IMR-90 (cell line): Measurements from ENCODE around the gene MORN4. TPM values are rescaled to one million over a fixed set of nuclear protein-coding genes. Genes with fewer than 3 reads are reported as not detected.

Experiments used
- ATAC-seq: fragments of 200-7000 bp; cut with Tn5 transposase; 2 replicates; pipeline ENCODE4 v1.9.1; 2020; ENCODE audit warnings: low read depth, mild to moderate bottlenecking, moderate library complexity
- BruUV-seq: library from RNA; stranded (reverse); fragments of 400-500 nt; replicated peaks from 2 replicates; lab custom pipeline; 2021; lab: Mats Ljungman, UMichigan
- CTCF ChIA-PET: fragments of 300-600 bp; formaldehyde crosslinking; extraction: SDS; loops from one replicate; lab custom pipeline; 2021; ENCODE audit warnings: antibody characterized with exemption; lab: Yijun Ruan, JAX
- POLR2A ChIA-PET: fragments of 300-600 bp; sonication (Branson Sonifier 250); formaldehyde crosslinking; loops from one replicate; lab custom pipeline; 2022; ENCODE audit warnings: antibody characterized with exemption; ENCODE audit not compliant: unreplicated experiment; lab: Charles Lee
- DNase-seq: peaks from one replicate; pipeline ENCODE4 v3.0.0; 2013
- H2AFZ ChIP-seq: replicated peaks from 2 replicates; pipeline ENCODE3; 2013; ENCODE audit warnings: low read length, mild to moderate bottlenecking; ENCODE audit not compliant: poor library complexity
- H2AK5ac ChIP-seq: 2 replicates; pipeline ENCODE4 v1.6.1; 2013; ENCODE audit warnings: low read depth, low read length, inconsistent platforms
- H2AK9ac ChIP-seq: replicated peaks from 2 replicates; pipeline ENCODE3; 2013; ENCODE audit warnings: mild to moderate bottlenecking, low read depth, low read length, moderate library complexity; ENCODE audit not compliant: poor library complexity
- H2BK120ac ChIP-seq: 2 replicates; pipeline ENCODE4 v1.6.1; 2013; ENCODE audit warnings: low read depth, low read length, inconsistent platforms
- H2BK15ac ChIP-seq: 3 replicates; pipeline ENCODE4 v1.6.1; 2013; ENCODE audit warnings: low read depth, low read length, inconsistent platforms
- H2BK20ac ChIP-seq: 2 replicates; pipeline ENCODE4 v1.6.1; 2013; ENCODE audit warnings: low read depth, mild to moderate bottlenecking, inconsistent platforms, low read length, moderate library complexity
- H2BK5ac ChIP-seq: 2 replicates; pipeline ENCODE4 v1.6.1; 2013; ENCODE audit warnings: mild to moderate bottlenecking, low read depth, low read length, inconsistent platforms; ENCODE audit not compliant: poor library complexity, severe bottlenecking
- H3K14ac ChIP-seq: replicated peaks from 2 replicates; pipeline ENCODE4 v1.6.1; 2013; ENCODE audit warnings: low read depth, low read length, inconsistent platforms
- H3K18ac ChIP-seq: 2 replicates; pipeline ENCODE4 v1.6.1; 2013; ENCODE audit warnings: low read depth, low read length, control low read depth
- H3K23ac ChIP-seq: 2 replicates; pipeline ENCODE4 v1.6.1; 2013; ENCODE audit warnings: low read depth, low read length, inconsistent platforms
- H3K27ac ChIP-seq: 2 replicates; pipeline ENCODE4 v1.5.1; 2013; ENCODE audit warnings: mild to moderate bottlenecking, control low read depth, low read length; ENCODE audit not compliant: insufficient read depth
- H3K27me3 ChIP-seq: 2 replicates; pipeline ENCODE4 v1.6.1; 2013; ENCODE audit warnings: low read length; ENCODE audit not compliant: control insufficient read depth, insufficient read depth
- H3K36me3 ChIP-seq: 2 replicates; pipeline ENCODE4 v1.6.1; 2013; ENCODE audit warnings: low read length, mixed read lengths; ENCODE audit not compliant: control insufficient read depth, insufficient read depth
- H3K4ac ChIP-seq: 2 replicates; pipeline ENCODE4 v1.6.1; 2013; ENCODE audit warnings: low read depth, low read length, inconsistent platforms
- H3K4me1 ChIP-seq: 2 replicates; pipeline ENCODE4 v1.6.1; 2013; ENCODE audit warnings: low read length, mixed read lengths; ENCODE audit not compliant: control insufficient read depth, insufficient read depth
- H3K4me2 ChIP-seq: 2 replicates; pipeline ENCODE4 v1.6.1; 2013; ENCODE audit warnings: low read depth, mild to moderate bottlenecking, control low read depth, low read length, moderate library complexity
- H3K4me3 ChIP-seq: 2 replicates; pipeline ENCODE4 v1.5.1; 2013; ENCODE audit warnings: low read depth, mild to moderate bottlenecking, control low read depth, low read length, moderate library complexity; ENCODE audit not compliant: insufficient read depth
- H3K56ac ChIP-seq: 2 replicates; pipeline ENCODE4 v1.6.1; 2013; ENCODE audit warnings: low read length, inconsistent platforms; ENCODE audit not compliant: insufficient read depth; ENCODE audit errors: extremely low read depth
- H3K79me1 ChIP-seq, 2 experiments: 2 replicates each; pipeline ENCODE4 v1.6.1; 2013; ENCODE audit warnings: low read length in 2 of 2, inconsistent platforms in 1 of 2, low read depth in 1 of 2
- H3K9ac ChIP-seq: 2 replicates; pipeline ENCODE4 v1.6.1; 2013; ENCODE audit warnings: low read depth, low read length, control low read depth
- H3K9me1 ChIP-seq: 2 replicates; pipeline ENCODE4 v1.6.1; 2013; ENCODE audit warnings: low read length, inconsistent platforms; ENCODE audit not compliant: insufficient read depth
- H3K9me3 ChIP-seq: 2 replicates; pipeline ENCODE4 v1.6.1; 2013; ENCODE audit warnings: low read length; ENCODE audit not compliant: control insufficient read depth, insufficient read depth
- H4K20me1 ChIP-seq: 2 replicates; pipeline ENCODE4 v1.6.1; 2013; ENCODE audit warnings: low read length, inconsistent platforms; ENCODE audit not compliant: insufficient read depth
- H4K5ac ChIP-seq: 2 replicates; pipeline ENCODE4 v1.6.1; 2013; ENCODE audit warnings: mild to moderate bottlenecking, low read depth, low read length, control low read depth
- H4K8ac ChIP-seq, 2 experiments: 2 replicates each; pipeline ENCODE4 v1.6.1; 2013; ENCODE audit warnings: low read depth in 2 of 2, low read length in 2 of 2, control low read depth in 1 of 2, inconsistent platforms in 1 of 2
- H4K91ac ChIP-seq: 2 replicates; pipeline ENCODE4 v1.6.1; 2013; ENCODE audit warnings: low read depth, low read length, inconsistent platforms; ENCODE audit not compliant: insufficient read depth
- BHLHE40 ChIP-seq: fragments of 150-350 bp; IDR thresholded peaks from 2 replicates; pipeline ENCODE4 v1.6.1; 2016; ENCODE audit warnings: mild to moderate bottlenecking, low read depth, low read length
- CTCF ChIP-seq: conservative IDR thresholded peaks from 2 replicates; pipeline ENCODE4 v1.5.1; 2012; ENCODE audit warnings: mild to moderate bottlenecking, low read depth, low read length, improper control_type of control experiment
- ELK1 ChIP-seq: fragments of 150-350 bp; IDR thresholded peaks from 2 replicates; pipeline ENCODE4 v1.6.1; 2016; ENCODE audit warnings: low read depth, mild to moderate bottlenecking, low read length, moderate library complexity, borderline replicate concordance
- FOS ChIP-seq: fragments of 150-350 bp; IDR thresholded peaks from 2 replicates; pipeline ENCODE4 v1.6.1; 2016; ENCODE audit warnings: low read depth, low read length
- MAFK ChIP-seq: IDR thresholded peaks from 2 replicates; pipeline ENCODE4 v1.6.1; 2012; ENCODE audit warnings: low read depth, low read length, improper control_type of control experiment
- MAZ ChIP-seq: IDR thresholded peaks from 2 replicates; pipeline ENCODE4 v1.6.1; 2012; ENCODE audit warnings: low read depth, mild to moderate bottlenecking, low read length, improper control_type of control experiment, moderate library complexity, borderline replicate concordance
- MXI1 ChIP-seq: IDR thresholded peaks from 2 replicates; pipeline ENCODE4 v1.6.1; 2012; ENCODE audit warnings: low read depth, mild to moderate bottlenecking, low read length, moderate library complexity, borderline replicate concordance
- RAD21 ChIP-seq: IDR thresholded peaks from 2 replicates; pipeline ENCODE4 v1.6.1; 2012; ENCODE audit warnings: low read length, improper control_type of control experiment
- SMC3 ChIP-seq: fragments of 150-350 bp; IDR thresholded peaks from 2 replicates; pipeline ENCODE4 v1.6.1; 2016; ENCODE audit warnings: low read depth, mild to moderate bottlenecking, antibody characterized with exemption, low read length, moderate library complexity
- USF2 ChIP-seq: fragments of 150-350 bp; IDR thresholded peaks from 2 replicates; pipeline ENCODE4 v1.6.1; 2017; ENCODE audit warnings: mild to moderate bottlenecking, antibody characterized with exemption, low read length, low read depth
- WGBS, 2 experiments: methylation state at CpG; one replicate each; pipeline versions ENCODE4 v1.1.5 to v1.1.7; 2013; ENCODE audit warnings: missing lambda C conversion rate in 2 of 2; ENCODE audit not compliant: insufficient read length in 1 of 2; ENCODE audit errors: extremely low coverage in 2 of 2; 5-methylcytosine and 5-hydroxymethylcytosine counted together
- dilution Hi-C: fragments of 300-500 bp; cut with HindIII; formaldehyde crosslinking; loops from one replicate; pipeline ENCODE4 v1.14.3; 2018; ENCODE audit warnings: low sequenced_read_pairs; ENCODE audit not compliant: unreplicated experiment
- in situ Hi-C: fragments of 300-500 bp; cut with MboI; formaldehyde crosslinking; loops from 3 replicates; pipeline ENCODE4 v1.14.3; 2019; ENCODE audit warnings: low sequenced_read_pairs, inconsistent platforms, mixed read lengths
- intact Hi-C: fragments of 100-400 bp; cut with micrococcal nuclease; formaldehyde crosslinking; loops from 2 replicates; pipeline ENCODE4 v1.10.0; 2022
- polyA plus RNA-seq, 3 experiments: library from polyadenylated mRNA; depleted of rRNA; stranded (reverse); fragments of >200 nt; gene quantifications; 2 replicates each; pipeline ENCODE4 v1.2.3, GENCODE V29; 2012; ENCODE audit warnings: low replicate concordance in 1 of 3
- total RNA-seq: library from RNA; depleted of rRNA; stranded (reverse); fragments of >200 nt; gene quantifications from 2 replicates; pipeline ENCODE4 v1.2.3, GENCODE V29; 2012

Gene MORN4
- total and polyA plus RNA-seq, 2 of the 4 experiments (the other 2 are of a cell fraction) = 3.2 to 8.4 TPM

- no peaks in the 10 kb centered on the region for H3K27me3 ChIP-seq
- no peak overlapping the region; the same call in 1 of the 2 replicates for H4K91ac ChIP-seq
- intact Hi-C loops (no loop called here), in situ Hi-C loops (no loop called here), dilution Hi-C loops (no loop called here)
- H3K9me1 ChIP-seq = peaks cover 10% of the 10 kb centered on the region
- no peak overlapping the region for H3K56ac ChIP-seq
- no peak overlapping the region for H2BK20ac ChIP-seq
- 0 out of 2 replicates have a peak overlapping the region, but pooled peaks have one; percentile 62 for H3K23ac ChIP-seq
- no peak overlapping the region for H2BK120ac ChIP-seq
- no peak overlapping the region for H4K8ac ChIP-seq
- no peak overlapping the region for H3K4me3 ChIP-seq
- CTCF ChIA-PET = interaction anchor here (0.6 kb wide), 1 partner anchor 474 kb away, joined by 6 read pairs; no protein-coding TSS in a partner anchor
- no peak overlapping the region for H2BK15ac ChIP-seq
- H3K4ac ChIP-seq = no peak overlapping the region
- peak overlapping the region; percentile 60 for H2AK9ac ChIP-seq
- TF ChIP-seq SMC3 (no peak), FOS (no peak), MAFK (no peak), MXI1 (no peak), CTCF (no peak), MAZ (no peak), BHLHE40 (no peak), ELK1 (no peak), RAD21 (no peak), USF2 (no peak)
- no peak overlapping the region for H3K9ac ChIP-seq
- H3K4me2 ChIP-seq = peak overlapping the region; percentile 8; the same call in 1 of the 2 replicates
- no peak overlapping the region for H2BK5ac ChIP-seq
- POLR2A ChIA-PET = no interaction called here
- H3K27ac ChIP-seq = no peak overlapping the region
- ATAC-seq (no peak), DNase-seq (no peak)
- H4K5ac ChIP-seq = no peak overlapping the region
- no peak overlapping the region for H3K14ac ChIP-seq
- no CpG with 5 or more reads among the region's 4 CpGs for WGBS, 2 experiments
- peaks cover 34% of the 10 kb centered on the region for H3K36me3 ChIP-seq
- no peak overlapping the region for H2AFZ ChIP-seq
- no TSS peak for BruUV-seq
- no peaks in the 10 kb centered on the region for H3K9me3 ChIP-seq
- peaks cover 8 to 77% of the 10 kb centered on the region in 2 experiments for H3K79me1 ChIP-seq
- H4K20me1 ChIP-seq = peaks cover 57% of the 10 kb centered on the region
- peaks cover 10% of the 10 kb centered on the region for H3K4me1 ChIP-seq
- peak overlapping the region; percentile 75 for H2AK5ac ChIP-seq
- no peak overlapping the region for H3K18ac ChIP-seq
Observed at GRCh38 chr10:97682042-97682441, 48.7 kb upstream of the MORN4 start.
